Astrocyte of the cerebellum (primary cell): ENCODE results near the gene RAB6B.

ENCODE experiments used
- DNase-seq: peaks from one replicate; pipeline ENCODE4 v3.0.0-alpha.2; 2011; ENCODE audit warnings: low read depth
- H3K4me3 ChIP-seq: 2 replicates; pipeline ENCODE4 v1.5.1; 2011; ENCODE audit warnings: mild to moderate bottlenecking, low read depth, low read length, moderate library complexity
- CTCF ChIP-seq: IDR thresholded peaks from 2 replicates; pipeline ENCODE4 v1.5.1; 2012; ENCODE audit warnings: low read length, low read depth, moderate library complexity, mild to moderate bottlenecking; ENCODE audit errors: missing control alignments
- in situ Hi-C: cut with HindIII; loops from 2 replicates; pipeline ENCODE4 v1.10.0; 2017; ENCODE audit warnings: low sequenced_read_pairs

Gene RAB6B

DNA sequence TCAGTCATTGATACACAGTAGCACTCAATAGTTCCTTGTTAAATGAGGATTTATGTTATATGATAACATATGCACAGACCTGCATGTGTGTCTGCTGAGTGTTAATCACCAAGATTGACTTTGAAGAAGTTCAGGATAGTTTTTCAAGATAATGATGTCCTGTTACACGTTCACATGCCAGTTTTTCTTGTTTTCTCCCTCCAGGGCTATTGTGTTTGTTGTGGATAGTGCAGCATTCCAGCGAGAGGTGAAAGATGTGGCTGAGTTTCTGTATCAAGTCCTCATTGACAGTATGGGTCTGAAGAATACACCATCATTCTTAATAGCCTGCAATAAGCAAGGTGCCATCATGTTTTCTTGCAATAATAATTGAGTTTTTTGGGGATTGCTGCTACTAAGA lies 80.3 kb downstream of the RAB6B start:
- in situ Hi-C loops = loop anchor here (5.0 kb wide), 1 partner anchor 397 kb away; no protein-coding TSS in a partner anchor
- H3K4me3 ChIP-seq = no peak overlapping the region
- no peak for TF ChIP-seq CTCF
- DNase-seq = no peak

DNA sequence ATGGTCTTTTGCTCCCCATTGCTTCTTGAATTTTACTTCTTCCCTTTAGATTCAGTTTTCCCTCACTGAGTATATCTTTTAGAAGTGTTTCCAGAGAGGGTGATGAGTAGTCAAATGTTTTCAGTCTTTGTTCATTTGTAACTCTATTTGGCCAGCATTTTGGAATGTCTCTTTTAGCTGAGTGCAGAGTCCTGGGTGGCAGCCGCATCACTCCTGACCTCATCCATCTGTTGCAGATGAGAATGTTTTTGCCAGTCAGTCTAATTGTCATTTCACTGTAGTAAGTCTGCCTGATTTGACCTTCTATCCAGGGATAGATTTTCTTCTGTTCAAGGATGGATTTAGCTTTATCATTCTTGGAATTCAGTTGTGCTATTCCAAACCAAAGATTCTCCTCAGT lies 82.8 kb downstream of the RAB6B start:
- DNase-seq = no peak
- no peak for TF ChIP-seq CTCF
- H3K4me3 ChIP-seq = no peak overlapping the region
- in situ Hi-C loops = no loop called here

DNA sequence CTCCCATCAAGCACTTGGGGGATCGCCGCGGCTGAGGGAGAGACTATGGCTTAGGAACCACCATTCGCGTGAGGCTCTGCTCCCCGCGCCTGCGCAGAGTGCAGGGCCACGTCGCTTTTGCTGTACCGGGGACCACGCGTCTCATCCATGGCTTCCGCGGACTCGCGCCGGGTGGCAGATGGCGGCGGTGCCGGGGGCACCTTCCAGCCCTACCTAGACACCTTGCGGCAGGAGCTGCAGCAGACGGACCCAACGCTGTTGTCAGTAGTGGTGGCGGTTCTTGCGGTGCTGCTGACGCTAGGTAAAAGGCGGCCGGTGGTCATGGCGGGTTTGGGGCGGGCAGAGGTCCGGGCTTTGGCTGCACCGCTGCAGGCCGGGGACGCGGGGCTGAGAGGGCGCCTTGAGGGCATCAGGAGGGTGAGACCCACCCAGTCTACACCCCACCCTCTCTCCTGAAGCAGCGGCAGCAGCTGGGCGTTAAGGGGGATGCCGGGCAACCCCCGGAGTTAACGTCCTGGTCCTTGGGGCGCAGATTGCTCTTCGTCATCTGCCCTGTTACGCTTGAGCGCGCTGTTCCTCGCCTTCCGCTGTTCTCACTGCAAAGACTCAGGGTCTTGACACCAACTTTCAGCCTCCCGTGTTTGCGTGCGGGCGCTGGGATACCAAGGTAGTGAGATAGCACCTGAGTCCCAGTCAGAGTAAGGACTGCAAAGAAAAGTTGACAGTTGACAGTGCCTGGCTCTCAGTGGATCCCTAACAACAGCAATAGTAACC lies 89.8 kb downstream of the RAB6B start, which contains the start of gene SRPRB:
TSS of gene SRPRB (plus strand) at position 114 of the 774 bp plus-strand sequence. CDS start at position 148, 34 bp downstream.
- H3K4me3 ChIP-seq = peak within 1 kb of the TSS; percentile 92
- no peak for TF ChIP-seq CTCF
- DNase-seq = peak; percentile 78
- in situ Hi-C loops = no loop called here

GRCh38 chr3:133805384-133805701 lies 90.3 kb downstream of the RAB6B start:
- no peak for DNase-seq
- H3K4me3 ChIP-seq = peak overlapping the region; percentile 92
- in situ Hi-C loops = no loop called here
- no peak for TF ChIP-seq CTCF

DNA sequence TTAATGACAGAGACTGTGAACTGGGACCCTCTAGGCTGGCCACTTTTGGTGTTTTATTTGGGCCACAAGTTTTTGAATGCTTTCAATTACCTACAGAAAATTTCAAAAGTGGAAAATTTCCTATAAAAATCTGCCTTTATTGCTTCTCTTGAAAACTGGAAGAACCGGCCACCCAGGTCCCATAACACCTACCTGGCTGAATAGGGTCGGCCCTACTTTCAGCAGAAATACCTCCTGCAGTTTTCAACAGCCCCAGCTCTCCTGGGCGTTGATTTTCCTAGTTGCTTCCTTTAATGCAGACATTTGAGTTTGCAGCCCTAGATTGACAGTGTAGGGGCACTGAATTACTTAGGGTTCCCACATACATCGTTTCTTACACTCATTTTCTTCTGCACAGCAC lies 90.8 kb downstream of the RAB6B start:
- TF ChIP-seq CTCF = no peak
- peak overlapping the region; percentile 92 for H3K4me3 ChIP-seq
- in situ Hi-C loops = no loop called here
- no peak for DNase-seq

GRCh38 chr3:133803469-133803868 lies 92.2 kb downstream of the RAB6B start:
- DNase-seq = no peak

More at GRCh38 chr3:133803469-133803868, 92.2 kb downstream of the RAB6B start:
- in situ Hi-C loops = no loop called here
- no peak for TF ChIP-seq CTCF
- no peak overlapping the region for H3K4me3 ChIP-seq
